Ovary (tissue), 3 donors: ENCODE data around the gene SIX5.

Experiments
- EP300 ChIP-seq: sonication (generic); formaldehyde crosslinking; IDR thresholded peaks from one replicate; pipeline ENCODE4 v1.6.1; 2017; ENCODE audit warnings: antibody characterized with exemption
- POLR2A ChIP-seq: fragments of 450-650 bp; IDR thresholded peaks from one replicate; pipeline ENCODE4 v1.6.1; 2017; ENCODE audit warnings: antibody characterized with exemption, mild to moderate bottlenecking, moderate library complexity
- TF ChIP-seq, protein P1 (sequence below), 3 donors: fragments of 450-650 bp in 2 of 3; fragments of 200-600 bp in 1 of 3; IDR thresholded peaks; one replicate each; pipeline versions ENCODE4 v1.5.1 to v1.8.0; 2016 to 2022; ENCODE audit warnings: antibody characterized with exemption in 3 of 3, mild to moderate bottlenecking in 1 of 3
- donor health status: DM: no; HTN: no; CAD: no.

DNA sequence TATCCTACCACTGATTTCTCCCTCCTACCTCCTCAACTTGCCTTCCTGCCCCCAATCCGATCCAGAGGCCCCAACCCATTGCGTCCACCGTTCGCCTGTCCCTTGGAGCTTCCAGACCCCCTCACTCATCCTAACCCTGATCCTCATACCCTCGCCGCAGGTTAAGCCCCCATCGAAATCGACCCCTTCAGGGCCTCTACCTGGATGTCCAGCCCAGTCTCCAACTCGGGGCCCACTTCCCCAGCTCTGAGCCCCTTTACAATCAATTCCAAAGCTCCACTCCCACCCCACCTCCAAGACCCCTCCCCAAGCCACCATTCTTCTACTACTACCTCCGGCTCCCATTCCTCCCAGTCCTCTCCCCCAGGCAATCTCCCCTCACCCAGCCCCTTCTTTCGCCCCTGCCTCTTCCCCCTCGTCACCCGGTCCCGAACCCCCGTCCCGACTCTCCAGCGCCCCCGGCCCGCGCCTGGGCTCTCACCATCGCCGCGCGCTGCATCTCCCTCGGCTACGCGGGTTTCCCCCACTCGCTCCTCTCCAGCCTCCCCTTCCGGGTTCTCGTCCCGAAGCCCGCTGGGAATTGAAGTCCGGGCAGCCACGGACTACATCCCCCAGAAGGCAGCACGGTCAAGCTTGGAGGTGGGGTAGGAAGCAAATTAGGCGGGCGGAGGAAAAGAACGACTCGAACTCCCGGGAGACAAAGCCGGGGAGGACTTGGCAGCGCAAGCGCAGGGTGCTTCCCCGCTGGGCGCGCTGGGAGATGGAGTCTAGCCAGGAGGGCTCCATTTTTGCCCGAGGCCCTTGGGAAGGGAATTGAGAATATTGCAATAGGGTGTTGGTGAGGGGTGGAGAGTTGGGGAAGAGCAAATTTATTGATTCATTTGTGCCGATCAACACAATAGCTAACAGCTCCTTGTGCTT lies 38.4 kb downstream of the SIX5 start, which contains the start of gene FBXO46:
- TF ChIP-seq, protein P1, sequence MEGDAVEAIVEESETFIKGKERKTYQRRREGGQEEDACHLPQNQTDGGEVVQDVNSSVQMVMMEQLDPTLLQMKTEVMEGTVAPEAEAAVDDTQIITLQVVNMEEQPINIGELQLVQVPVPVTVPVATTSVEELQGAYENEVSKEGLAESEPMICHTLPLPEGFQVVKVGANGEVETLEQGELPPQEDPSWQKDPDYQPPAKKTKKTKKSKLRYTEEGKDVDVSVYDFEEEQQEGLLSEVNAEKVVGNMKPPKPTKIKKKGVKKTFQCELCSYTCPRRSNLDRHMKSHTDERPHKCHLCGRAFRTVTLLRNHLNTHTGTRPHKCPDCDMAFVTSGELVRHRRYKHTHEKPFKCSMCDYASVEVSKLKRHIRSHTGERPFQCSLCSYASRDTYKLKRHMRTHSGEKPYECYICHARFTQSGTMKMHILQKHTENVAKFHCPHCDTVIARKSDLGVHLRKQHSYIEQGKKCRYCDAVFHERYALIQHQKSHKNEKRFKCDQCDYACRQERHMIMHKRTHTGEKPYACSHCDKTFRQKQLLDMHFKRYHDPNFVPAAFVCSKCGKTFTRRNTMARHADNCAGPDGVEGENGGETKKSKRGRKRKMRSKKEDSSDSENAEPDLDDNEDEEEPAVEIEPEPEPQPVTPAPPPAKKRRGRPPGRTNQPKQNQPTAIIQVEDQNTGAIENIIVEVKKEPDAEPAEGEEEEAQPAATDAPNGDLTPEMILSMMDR (IDR thresholded peaks at IDR 0.05): no peak
- TF ChIP-seq POLR2A (peak; percentile 45), EP300 (no peak)
